Effector memory CD4-positive, alpha-beta T cell (primary cell): ENCODE data around the gene P4HA2.

Source experiments
- DNase-seq, 3 donors: peaks; one replicate each; pipeline ENCODE4 v3.0.0-alpha.2; 2020
- H3K27ac ChIP-seq: 2 replicates; pipeline ENCODE4 v1.7.0; 2013; ENCODE audit warnings: mild to moderate bottlenecking, low read length, moderate library complexity; ENCODE audit not compliant: insufficient read depth, poor library complexity, severe bottlenecking
- H3K27me3 ChIP-seq: replicated peaks from 2 replicates; pipeline ENCODE4 v1.7.0; 2013; ENCODE audit warnings: mild to moderate bottlenecking, low read length; ENCODE audit not compliant: insufficient read depth, control insufficient read depth, poor library complexity, severe bottlenecking
- H3K36me3 ChIP-seq: 2 replicates; pipeline ENCODE4 v1.7.0; 2013; ENCODE audit warnings: mild to moderate bottlenecking, low read length, moderate library complexity; ENCODE audit not compliant: control insufficient read depth, insufficient read depth
- H3K4me1 ChIP-seq: 2 replicates; pipeline ENCODE4 v1.7.0; 2013; ENCODE audit warnings: low read length, mild to moderate bottlenecking; ENCODE audit not compliant: control insufficient read depth, insufficient read depth, poor library complexity, severe bottlenecking
- H3K4me3 ChIP-seq: 2 replicates; pipeline ENCODE4 v1.7.0; 2013; ENCODE audit warnings: low read length, low read depth, mild to moderate bottlenecking; ENCODE audit not compliant: insufficient read depth, poor library complexity, severe bottlenecking
- H3K9me3 ChIP-seq: 2 replicates; pipeline ENCODE4 v1.7.0; 2013; ENCODE audit warnings: mild to moderate bottlenecking, low read length, moderate library complexity; ENCODE audit not compliant: control insufficient read depth

Gene P4HA2

GRCh38 chr5:132270335-132270665, 42.6 kb upstream of the P4HA2 start:
- no peaks in the 10 kb centered on the region for H3K36me3 ChIP-seq
- H3K27ac ChIP-seq = no peak overlapping the region
- H3K9me3 ChIP-seq = no peaks in the 10 kb centered on the region
- DNase-seq = no peak
- no peaks in the 10 kb centered on the region for H3K4me1 ChIP-seq
- H3K4me3 ChIP-seq = no peak overlapping the region
- H3K27me3 ChIP-seq = peaks cover 3% of the 10 kb centered on the region

GRCh38 chr5:132269635-132270334, 42.1 kb upstream of the P4HA2 start:
- no peak overlapping the region for H3K27ac ChIP-seq
- peaks cover 3% of the 10 kb centered on the region for H3K27me3 ChIP-seq
- no peaks in the 10 kb centered on the region for H3K9me3 ChIP-seq
- H3K36me3 ChIP-seq = no peaks in the 10 kb centered on the region
- H3K4me3 ChIP-seq = no peak overlapping the region
- no peak for DNase-seq
- H3K4me1 ChIP-seq = no peaks in the 10 kb centered on the region

GRCh38 chr5:132268769-132269551, 41.3 kb upstream of the P4HA2 start:
- DNase-seq = no peak

DNA sequence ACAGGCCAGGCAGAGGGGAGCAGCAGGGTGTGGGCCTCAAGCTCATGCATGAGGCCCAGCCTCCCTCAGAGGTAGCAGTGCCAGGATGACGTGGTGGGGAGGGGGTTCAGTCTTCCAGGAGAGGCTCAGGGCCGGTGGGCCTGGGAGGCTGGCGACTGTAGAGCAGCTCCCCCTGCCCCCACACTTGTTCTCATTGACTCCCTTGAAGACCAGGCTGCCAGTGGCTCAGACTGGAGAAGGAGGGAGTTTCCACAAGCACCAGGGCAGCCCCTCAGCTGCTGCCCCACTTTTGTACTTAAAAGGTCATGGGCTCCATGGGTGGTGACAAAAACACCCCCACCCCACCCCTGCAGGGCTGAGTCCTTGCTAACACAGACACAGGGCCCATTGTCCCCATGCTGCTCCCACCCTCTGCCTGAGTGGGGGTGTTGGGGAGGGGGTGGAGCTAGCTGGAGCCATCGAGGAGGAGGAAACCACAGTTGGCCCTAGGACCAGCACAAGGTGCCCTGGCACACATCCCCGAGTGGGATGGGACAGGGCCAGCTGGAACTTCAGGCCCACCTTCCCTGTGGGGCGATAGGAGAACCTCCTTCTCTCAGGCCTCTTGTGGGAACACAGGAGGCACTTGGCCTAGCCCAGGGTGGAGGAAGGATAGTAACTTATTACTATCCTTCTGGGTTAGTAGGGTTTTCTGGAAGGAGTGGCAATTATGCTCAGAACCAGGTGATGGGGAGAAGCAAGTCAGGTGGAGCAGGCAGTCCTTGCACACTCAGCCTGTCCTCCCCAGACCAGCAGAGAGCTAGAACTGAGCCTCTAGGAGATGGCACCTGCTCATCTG, 40.5 kb upstream of the P4HA2 start:
- Histone ChIP-seq H3K36me3 (no peaks in the 10 kb centered on the region), H3K27me3 (peaks cover 3% of the 10 kb centered on the region), H3K4me1 (no peaks in the 10 kb centered on the region)

More at GRCh38 chr5:132268769-132269551, 41.3 kb upstream of the P4HA2 start:
- H3K27ac ChIP-seq = no peak overlapping the region
- H3K4me1 ChIP-seq = no peaks in the 10 kb centered on the region
- no peaks in the 10 kb centered on the region for H3K9me3 ChIP-seq
- peaks cover 3% of the 10 kb centered on the region for H3K27me3 ChIP-seq
- H3K4me3 ChIP-seq = no peak overlapping the region
- no peaks in the 10 kb centered on the region for H3K36me3 ChIP-seq

GRCh38 chr5:132267166-132267739, 39.6 kb upstream of the P4HA2 start:
- H3K4me1 ChIP-seq = no peaks in the 10 kb centered on the region
- H3K27me3 ChIP-seq = no peaks in the 10 kb centered on the region
- H3K9me3 ChIP-seq = no peaks in the 10 kb centered on the region
- H3K27ac ChIP-seq = no peak overlapping the region
- DNase-seq = no peak
- no peak overlapping the region for H3K4me3 ChIP-seq
- H3K36me3 ChIP-seq = no peaks in the 10 kb centered on the region

More for the DNA sequence above, 40.5 kb upstream of the P4HA2 start:
- no peak overlapping the region for H3K27ac ChIP-seq
- H3K9me3 ChIP-seq = no peaks in the 10 kb centered on the region
- DNase-seq = no peak
- H3K4me3 ChIP-seq = no peak overlapping the region

- H3K27ac ChIP-seq = no peak overlapping the region
- H3K4me1 ChIP-seq = no peaks in the 10 kb centered on the region
- no peaks in the 10 kb centered on the region for H3K9me3 ChIP-seq
- H3K27me3 ChIP-seq = no peaks in the 10 kb centered on the region
- H3K36me3 ChIP-seq = no peaks in the 10 kb centered on the region
- DNase-seq = no peak
- no peak overlapping the region for H3K4me3 ChIP-seq
Measured at GRCh38 chr5:132266836-132267160, 39.1 kb upstream of the P4HA2 start.

DNA sequence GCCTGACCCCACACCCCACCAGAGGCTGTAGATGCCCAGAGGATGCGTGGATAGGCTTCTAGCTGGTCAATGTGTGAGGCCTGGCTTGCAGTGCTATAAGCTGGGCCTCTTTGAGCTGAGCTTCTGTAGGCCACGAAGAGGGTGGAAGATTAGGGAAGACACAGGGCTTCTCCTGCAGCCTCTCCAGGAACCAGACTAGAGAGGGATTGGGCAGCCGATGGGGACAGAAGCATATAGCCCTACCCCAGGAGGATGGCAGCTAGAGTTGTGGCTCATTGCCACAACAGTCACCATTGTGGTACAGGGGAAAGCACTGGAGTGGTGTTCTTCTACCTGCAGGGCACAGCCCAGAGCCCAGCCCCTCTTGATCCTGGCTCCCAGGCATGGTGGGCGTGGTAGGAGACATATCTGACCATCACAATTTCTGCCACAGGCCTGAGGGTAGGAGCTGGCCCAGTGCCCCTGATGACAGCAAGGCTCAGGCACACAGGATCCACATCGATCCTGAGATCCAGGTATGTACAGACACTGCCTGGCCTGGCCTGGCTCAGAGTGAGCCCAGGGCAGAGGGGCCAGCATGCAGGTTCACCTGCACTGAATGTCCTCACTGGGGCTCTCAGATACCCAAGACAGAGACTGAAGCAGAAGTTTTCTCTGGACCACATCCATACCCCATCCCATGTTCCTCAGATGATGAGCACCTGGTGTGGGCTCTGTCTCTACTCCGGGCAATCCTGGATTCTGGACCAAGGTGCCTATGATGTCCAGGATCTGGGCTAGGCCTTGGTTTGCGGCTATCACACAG, 38.6 kb upstream of the P4HA2 start:
- no peaks in the 10 kb centered on the region for H3K4me1 ChIP-seq
- DNase-seq = no peak
- H3K36me3 ChIP-seq = no peaks in the 10 kb centered on the region
- H3K27me3 ChIP-seq = no peaks in the 10 kb centered on the region
- H3K27ac ChIP-seq = no peak overlapping the region
- H3K9me3 ChIP-seq = no peaks in the 10 kb centered on the region
- H3K4me3 ChIP-seq = no peak overlapping the region

- H3K27ac ChIP-seq = no peak overlapping the region
- no peaks in the 10 kb centered on the region for H3K4me1 ChIP-seq
- no peak overlapping the region for H3K4me3 ChIP-seq
- H3K36me3 ChIP-seq = no peaks in the 10 kb centered on the region
- H3K27me3 ChIP-seq = no peaks in the 10 kb centered on the region
- DNase-seq = no peak
- H3K9me3 ChIP-seq = no peaks in the 10 kb centered on the region
Measured at GRCh38 chr5:132265336-132266030, 37.8 kb upstream of the P4HA2 start.
